Measurements from ENCODE around the gene ENAH. TPM values are rescaled to one million over a fixed set of nuclear protein-coding genes. Genes with fewer than 3 reads are reported as not detected.

The ENAH gene
- total RNA-seq, 1 donor from 2014 or later: 50.0 TPM

DNA sequence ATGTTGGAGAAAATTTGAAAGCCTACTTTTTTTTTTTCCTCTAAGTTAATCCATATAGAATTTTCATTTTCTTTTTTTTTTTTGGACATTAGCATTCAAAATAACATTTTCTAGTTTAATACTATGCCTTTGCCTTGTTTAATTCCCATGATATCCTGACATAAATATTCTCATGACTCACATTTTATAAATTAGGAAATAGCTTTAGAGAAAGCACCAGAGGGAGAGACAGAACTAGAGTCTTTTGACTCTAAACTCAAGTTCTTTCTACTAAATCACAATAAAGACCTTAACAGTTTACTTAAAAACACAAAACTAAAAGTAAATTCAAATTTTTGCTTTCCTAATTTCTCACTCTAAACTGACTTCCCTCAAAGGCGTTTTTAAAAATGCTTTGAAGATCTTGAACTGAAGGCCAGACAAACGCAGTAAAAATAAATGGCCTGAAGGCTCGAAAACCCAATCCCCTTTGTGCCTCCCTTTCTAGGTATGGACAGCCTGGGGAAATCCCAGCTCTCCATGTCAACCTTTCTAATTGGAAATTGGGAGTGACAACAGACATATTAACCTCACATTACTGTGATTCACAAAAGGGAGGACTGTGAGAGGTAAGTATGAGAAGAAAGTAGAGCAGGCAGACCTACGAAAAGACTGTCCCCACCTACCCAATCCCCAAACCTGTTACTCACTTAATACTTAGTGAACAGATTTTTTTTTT is 104.6 kb downstream of the ENAH start:
- DNase-seq (ENCODE audit: low read depth) (no peak), FAIRE-seq (no peak)
- no peaks in the 10 kb centered on the region for H3K27me3 ChIP-seq (ENCODE audit: control insufficient read depth, insufficient read depth, low read length)
- TF ChIP-seq, protein P1, sequence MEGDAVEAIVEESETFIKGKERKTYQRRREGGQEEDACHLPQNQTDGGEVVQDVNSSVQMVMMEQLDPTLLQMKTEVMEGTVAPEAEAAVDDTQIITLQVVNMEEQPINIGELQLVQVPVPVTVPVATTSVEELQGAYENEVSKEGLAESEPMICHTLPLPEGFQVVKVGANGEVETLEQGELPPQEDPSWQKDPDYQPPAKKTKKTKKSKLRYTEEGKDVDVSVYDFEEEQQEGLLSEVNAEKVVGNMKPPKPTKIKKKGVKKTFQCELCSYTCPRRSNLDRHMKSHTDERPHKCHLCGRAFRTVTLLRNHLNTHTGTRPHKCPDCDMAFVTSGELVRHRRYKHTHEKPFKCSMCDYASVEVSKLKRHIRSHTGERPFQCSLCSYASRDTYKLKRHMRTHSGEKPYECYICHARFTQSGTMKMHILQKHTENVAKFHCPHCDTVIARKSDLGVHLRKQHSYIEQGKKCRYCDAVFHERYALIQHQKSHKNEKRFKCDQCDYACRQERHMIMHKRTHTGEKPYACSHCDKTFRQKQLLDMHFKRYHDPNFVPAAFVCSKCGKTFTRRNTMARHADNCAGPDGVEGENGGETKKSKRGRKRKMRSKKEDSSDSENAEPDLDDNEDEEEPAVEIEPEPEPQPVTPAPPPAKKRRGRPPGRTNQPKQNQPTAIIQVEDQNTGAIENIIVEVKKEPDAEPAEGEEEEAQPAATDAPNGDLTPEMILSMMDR (IDR thresholded peaks at IDR 0.05; ENCODE audit: insufficient read depth, low read length, severe bottlenecking): no peak
- H3K36me3 ChIP-seq (ENCODE audit: control insufficient read depth, insufficient read depth, low read length): no peaks in the 10 kb centered on the region
- no peak overlapping the region for H3K4me3 ChIP-seq (ENCODE audit: low read depth, low read length)

DNA sequence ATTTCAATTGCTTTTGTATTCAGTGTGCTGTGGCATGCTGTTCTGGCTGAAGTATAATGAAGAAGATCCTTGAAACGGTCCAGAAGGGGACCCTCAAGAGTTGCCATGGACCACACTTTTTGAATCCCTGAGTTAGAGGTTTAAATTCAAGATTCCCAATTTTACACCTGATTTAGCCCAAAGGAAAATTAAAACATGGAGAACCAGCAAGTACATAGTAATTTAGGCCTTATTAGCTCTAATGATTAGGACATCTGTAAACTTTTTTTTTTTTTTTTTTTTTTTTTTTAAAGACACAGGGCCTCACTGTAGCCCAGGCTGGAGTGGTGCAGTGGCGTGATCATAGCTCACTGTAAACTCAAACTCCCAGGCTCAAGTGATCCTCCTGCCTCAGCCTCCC is 107.3 kb downstream of the ENAH start:
- Histone ChIP-seq H3K4me3 (ENCODE audit: low read depth, low read length) (no peak overlapping the region), H3K36me3 (ENCODE audit: control insufficient read depth, insufficient read depth, low read length) (no peaks in the 10 kb centered on the region), H3K27me3 (ENCODE audit: control insufficient read depth, insufficient read depth, low read length) (no peaks in the 10 kb centered on the region)
- no peak for DNase-seq (ENCODE audit: low read depth)
- TF ChIP-seq, protein P1 (IDR thresholded peaks at IDR 0.05; ENCODE audit: insufficient read depth, low read length, severe bottlenecking): no peak
- no peak for FAIRE-seq

DNA sequence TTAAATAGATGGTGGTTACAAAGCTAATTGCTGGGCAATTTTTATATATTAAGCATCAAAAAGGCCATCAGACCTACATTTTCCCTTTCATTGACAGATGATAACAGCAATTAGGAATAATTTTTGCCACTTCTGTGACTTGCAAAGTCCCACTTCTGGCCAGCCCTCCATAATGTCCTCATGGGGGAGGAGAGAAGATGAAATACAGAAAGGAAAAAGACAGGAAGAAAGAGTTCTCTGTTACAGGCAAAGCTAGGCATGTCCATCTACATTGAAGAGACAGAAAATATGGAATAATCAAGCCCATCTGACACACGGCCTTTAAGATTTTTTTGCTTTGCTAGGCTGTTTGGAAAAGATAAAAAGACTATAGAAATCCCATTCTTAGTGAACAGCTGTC is 108.0 kb downstream of the ENAH start:
- Histone ChIP-seq H3K4me3 (ENCODE audit: low read depth, low read length) (no peak overlapping the region), H3K27me3 (ENCODE audit: control insufficient read depth, insufficient read depth, low read length) (no peaks in the 10 kb centered on the region), H3K36me3 (ENCODE audit: control insufficient read depth, insufficient read depth, low read length) (no peaks in the 10 kb centered on the region)
- FAIRE-seq (no peak), DNase-seq (ENCODE audit: low read depth) (no peak)
- TF ChIP-seq, protein P1 (IDR thresholded peaks at IDR 0.05; ENCODE audit: insufficient read depth, low read length, severe bottlenecking): no peak

DNA sequence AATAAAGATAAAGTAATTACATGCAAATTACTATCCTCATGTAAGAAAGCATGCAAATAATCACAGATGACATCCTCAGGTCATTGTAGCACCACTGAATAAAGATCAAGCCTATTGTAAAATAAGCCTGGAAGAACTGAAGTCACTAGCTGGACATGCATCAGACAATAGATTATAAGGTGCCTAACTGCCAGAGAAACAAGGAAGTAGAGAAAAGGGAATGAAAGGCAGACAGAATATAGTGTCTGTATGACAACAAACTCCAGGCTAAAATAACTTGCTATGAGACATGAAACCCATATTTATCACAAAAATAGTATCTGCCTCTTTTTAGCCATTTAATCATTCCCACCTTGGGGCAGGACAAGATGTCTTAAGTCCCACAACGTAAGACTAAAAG is 108.7 kb downstream of the ENAH start:
- TF ChIP-seq, protein P1 (IDR thresholded peaks at IDR 0.05; ENCODE audit: insufficient read depth, low read length, severe bottlenecking): no peak
- no peak for FAIRE-seq

DNA sequence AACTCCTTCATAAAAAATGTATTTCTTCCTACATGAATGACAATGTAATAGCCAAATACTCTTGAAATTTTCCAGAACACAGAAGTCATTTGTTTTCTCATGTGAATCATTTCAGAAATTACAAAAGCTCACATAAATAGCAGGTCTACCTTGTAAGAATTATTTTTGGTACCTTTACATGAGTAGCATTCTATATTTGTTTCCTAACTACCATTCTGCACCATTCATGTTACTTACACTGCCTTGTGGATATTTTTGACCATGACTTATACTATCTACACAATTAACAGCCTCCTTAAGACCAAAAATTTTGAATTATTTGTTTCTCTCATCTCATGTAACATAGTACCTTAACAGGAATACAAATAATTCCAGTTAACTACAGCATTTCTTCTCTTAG is 109.6 kb downstream of the ENAH start:
- H3K4me3 ChIP-seq (ENCODE audit: low read depth, low read length): no peak overlapping the region
- H3K36me3 ChIP-seq (ENCODE audit: control insufficient read depth, insufficient read depth, low read length): no peaks in the 10 kb centered on the region
- DNase-seq (ENCODE audit: low read depth) (no peak), FAIRE-seq (no peak)
- no peaks in the 10 kb centered on the region for H3K27me3 ChIP-seq (ENCODE audit: control insufficient read depth, insufficient read depth, low read length)
- TF ChIP-seq, protein P1 (IDR thresholded peaks at IDR 0.05; ENCODE audit: insufficient read depth, low read length, severe bottlenecking): no peak

More for the DNA sequence above, 108.7 kb downstream of the ENAH start:
- no peak overlapping the region for H3K4me3 ChIP-seq (ENCODE audit: low read depth, low read length)
- H3K27me3 ChIP-seq (ENCODE audit: control insufficient read depth, insufficient read depth, low read length): no peaks in the 10 kb centered on the region
- no peak for DNase-seq (ENCODE audit: low read depth)
- H3K36me3 ChIP-seq (ENCODE audit: control insufficient read depth, insufficient read depth, low read length): no peaks in the 10 kb centered on the region

DNA sequence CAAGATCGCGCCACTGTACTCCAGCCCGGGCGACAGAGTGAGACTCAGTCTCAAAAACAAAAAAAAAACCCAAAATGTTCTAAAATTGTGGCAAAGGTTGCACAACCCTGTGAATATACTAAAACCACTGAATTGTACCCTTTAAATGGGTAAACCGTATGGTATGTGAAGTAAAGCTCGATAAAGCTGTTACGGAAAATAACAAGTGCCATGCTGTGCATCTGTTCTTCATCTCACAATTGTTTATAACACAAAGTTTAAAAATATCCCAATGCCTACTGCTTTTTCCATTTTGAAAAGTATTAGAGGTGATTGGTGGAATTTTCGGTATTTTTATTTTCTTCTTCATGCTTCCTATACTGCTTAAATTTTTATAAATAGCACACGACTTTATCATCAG is 111.5 kb downstream of the ENAH start:
- Histone ChIP-seq H3K27me3 (ENCODE audit: control insufficient read depth, insufficient read depth, low read length) (no peaks in the 10 kb centered on the region), H3K4me3 (ENCODE audit: low read depth, low read length) (no peak overlapping the region), H3K36me3 (ENCODE audit: control insufficient read depth, insufficient read depth, low read length) (no peaks in the 10 kb centered on the region)
- TF ChIP-seq, protein P1 (IDR thresholded peaks at IDR 0.05; ENCODE audit: insufficient read depth, low read length, severe bottlenecking): no peak
- FAIRE-seq (no peak), DNase-seq (ENCODE audit: low read depth) (no peak)

Data from bronchial epithelial cell (primary cell).